PFSK-1 (cell line): ENCODE results near the gene ITGA3.

Experiments used
- FOXP2 ChIP-seq: optimal IDR thresholded peaks from 2 replicates; pipeline ENCODE3; 2011; ENCODE audit warnings: borderline replicate concordance, control low read depth, inconsistent platforms; ENCODE audit not compliant: insufficient read depth; ENCODE audit errors: extremely low read length, extremely low read depth
- POLR2AphosphoS5 ChIP-seq: IDR thresholded peaks from 2 replicates; pipeline ENCODE4 v1.6.1; 2012; ENCODE audit warnings: low read depth, mild to moderate bottlenecking, control low read depth, low read length, moderate library complexity
- REST ChIP-seq, 2 experiments: IDR thresholded peaks; 2 replicates each; pipeline versions ENCODE4 v1.6.1 to v1.8.0; 2011 to 2012; ENCODE audit warnings: low read depth in 2 of 2, low read length in 2 of 2, control low read depth in 1 of 2, inconsistent platforms in 1 of 2, mild to moderate bottlenecking in 1 of 2, moderate library complexity in 1 of 2; ENCODE audit not compliant: insufficient read depth in 1 of 2
- SIN3A ChIP-seq: IDR thresholded peaks from 2 replicates; pipeline ENCODE4 v1.6.1; 2012; ENCODE audit warnings: mild to moderate bottlenecking, low read length, moderate library complexity, borderline replicate concordance; ENCODE audit not compliant: insufficient read depth
- TAF1 ChIP-seq: IDR thresholded peaks from 2 replicates; pipeline ENCODE4 v1.6.1; 2012; ENCODE audit warnings: low read length, control low read depth, borderline replicate concordance; ENCODE audit not compliant: insufficient read depth

DNA sequence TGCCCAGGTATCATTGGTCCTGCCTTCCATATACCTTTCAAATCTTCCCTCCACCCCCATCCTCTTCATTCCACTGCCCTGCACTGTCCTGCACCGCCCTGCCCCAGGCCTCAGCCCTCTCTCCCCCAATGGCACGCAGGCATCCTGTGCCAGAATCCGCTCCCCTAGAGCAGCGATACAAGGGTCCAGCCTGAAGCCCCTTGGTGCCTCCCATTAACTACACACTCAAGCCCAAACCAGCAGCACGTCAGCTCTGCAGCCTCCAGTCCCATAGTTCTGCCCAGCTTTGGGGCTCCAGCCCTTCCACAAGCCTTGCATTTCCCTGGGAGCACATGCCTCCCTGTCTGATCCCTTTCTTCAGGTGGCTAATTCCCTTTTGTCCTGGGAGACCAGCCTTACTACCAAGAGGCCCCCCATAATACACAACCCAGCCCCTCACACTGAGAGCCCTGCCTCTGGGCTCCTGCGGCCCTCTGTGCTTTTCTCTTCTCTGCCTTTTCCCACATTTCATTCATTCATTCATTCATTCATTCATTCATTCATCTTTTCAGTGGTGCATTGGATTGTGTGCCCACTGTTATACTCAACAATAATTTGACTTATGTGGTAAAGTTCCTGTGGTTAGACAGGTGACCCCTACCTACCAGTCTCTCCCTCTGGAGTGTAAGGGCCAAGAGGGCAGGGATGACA, 34.1 kb upstream of the ITGA3 start:
- TF ChIP-seq REST (IDR thresholded peaks at IDR 0.05; ENCODE audit: insufficient read depth in 1 of 2, low read depth in 2 of 2, low read length in 2 of 2) (no peak), SIN3A (no peak), POLR2AphosphoS5 (no peak), TAF1 (no peak), FOXP2 (no peak)
